Sigmoid colon (tissue), 7 donors: ENCODE data around the gene NIPSNAP2. TPM values are rescaled to one million over a fixed set of nuclear protein-coding genes. Genes with fewer than 3 reads are reported as not detected.

Experiments used
- DNase-seq: peaks from one replicate; pipeline ENCODE4 v3.0.0-alpha.2; 2019
- H3K27ac ChIP-seq, 4 donors: fragments of 200-600 bp; sonication (generic); one replicate each; pipeline ENCODE4 v1.5.1; 2016 to 2019; ENCODE audit warnings: mild to moderate bottlenecking in 1 of 4
- H3K27me3 ChIP-seq, 3 donors: fragments of 200-600 bp; sonication (generic); one replicate each; pipeline ENCODE4 v1.5.1; 2019; ENCODE audit warnings: mild to moderate bottlenecking in 1 of 3
- H3K36me3 ChIP-seq, 4 donors: fragments of 200-600 bp; sonication (generic); one replicate each; pipeline ENCODE4 v1.5.1; 2016 to 2019
- H3K4me1 ChIP-seq, 4 donors: fragments of 200-600 bp; sonication (generic); one replicate each; pipeline ENCODE4 v1.5.1; 2017 to 2019
- H3K4me3 ChIP-seq, 4 donors: fragments of 200-600 bp; sonication (generic); one replicate each; pipeline ENCODE4 v1.5.1; 2017 to 2019; ENCODE audit warnings: mild to moderate bottlenecking in 2 of 4, moderate library complexity in 1 of 4
- H3K9me3 ChIP-seq, 4 donors: fragments of 200-600 bp in 3 of 4; sonication (generic) in 3 of 4; one replicate each; pipeline versions ENCODE4 v1.5.1 to v1.6.1; 2013 to 2019
- CTCF ChIP-seq, 4 experiments: fragments of 450-650 bp in 3 of 4; fragments of 200-600 bp in 1 of 4; IDR thresholded peaks; one replicate each; pipeline ENCODE4 v1.5.1; 2016 to 2019; ENCODE audit warnings: antibody characterized with exemption in 4 of 4, mild to moderate bottlenecking in 3 of 4, moderate library complexity in 2 of 4
- EP300 ChIP-seq, 4 donors: sonication (generic); formaldehyde crosslinking; IDR thresholded peaks; one replicate each; pipeline ENCODE4 v1.6.1; 2017; ENCODE audit warnings: antibody characterized with exemption in 4 of 4
- POLR2A ChIP-seq, 2 donors: fragments of 450-650 bp; IDR thresholded peaks; one replicate each; pipeline ENCODE4 v1.6.1; 2016; ENCODE audit warnings: antibody characterized with exemption in 2 of 2, mild to moderate bottlenecking in 2 of 2, moderate library complexity in 2 of 2
- POLR2AphosphoS5 ChIP-seq, 4 donors: sonication (generic); formaldehyde crosslinking; IDR thresholded peaks; one replicate each; pipeline ENCODE4 v1.6.1; 2017; ENCODE audit warnings: antibody characterized with exemption in 4 of 4
- WGBS, 2 donors: extraction: QIAGEN DNeasy Blood & Tissue Kit; methylation state at CpG; one replicate each; pipeline ENCODE4 v1.1.7; 2013; 5-methylcytosine and 5-hydroxymethylcytosine counted together
- intact Hi-C: fragments of 100-400 bp; cut with DNase I; formaldehyde crosslinking; loops from one replicate; pipeline ENCODE4 v1.15.1; 2023
- polyA plus RNA-seq, 3 donors: library from polyadenylated mRNA; stranded (reverse); fragments of 200-250 nt; gene quantifications; one replicate each; pipeline ENCODE4 v1.2.3, GENCODE V29; 2013
- total RNA-seq, 4 donors: library from RNA; depleted of rRNA; stranded (reverse); fragments of >200 nt; gene quantifications; one replicate each; pipeline ENCODE4 v1.1.0, GENCODE V29; 2016
- donor health status: healthy with polysubstance abuse.
- donor health status: Bipolar disorder and iron deficiency.
- donor health status: healthy.

The NIPSNAP2 gene
- total and polyA plus RNA-seq, 7 donors, result 39.6 to 158 (median 115) TPM

DNA sequence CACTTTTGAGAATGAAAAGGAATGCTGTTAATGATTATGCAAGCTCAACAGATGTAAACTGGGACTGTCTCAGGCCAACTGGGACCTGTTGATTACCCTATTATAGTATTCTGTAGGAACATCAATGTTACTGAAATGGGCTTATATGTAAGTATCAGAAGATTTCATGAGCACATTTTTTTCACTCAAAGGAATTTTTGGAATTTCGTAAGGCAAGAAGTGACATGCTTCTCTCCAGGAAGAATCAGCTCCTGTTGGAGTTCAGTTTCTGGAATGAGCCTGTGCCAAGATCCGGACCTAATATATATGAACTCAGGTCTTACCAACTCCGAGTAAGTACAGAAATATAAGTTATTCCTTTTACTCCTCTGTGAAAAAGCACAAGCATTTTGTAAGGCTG, 19.2 kb downstream of the NIPSNAP2 start:
- intact Hi-C loops, result no loop called here
- Histone ChIP-seq H3K27me3 (no peaks in the 10 kb centered on the region), H3K9me3 (no peaks in the 10 kb centered on the region), H3K4me1 (peaks cover 0 to 3% (median under 1%) of the 10 kb centered on the region in 4 donors), H3K27ac (no peak overlapping the region), H3K36me3 (peaks cover 43 to 100% (median 78%) of the 10 kb centered on the region in 4 donors), H3K4me3 (no peak overlapping the region)
- DNase-seq, result no peak
- TF ChIP-seq CTCF (IDR thresholded peaks at IDR 0.05) (no peak), EP300 (IDR thresholded peaks at IDR 0.05) (no peak), POLR2AphosphoS5 (IDR thresholded peaks at IDR 0.05) (no peak), POLR2A (IDR thresholded peaks at IDR 0.05) (no peak)
- 91 to 94% methylated on average over 3 of the region's 3 CpGs for WGBS, 2 donors

DNA sequence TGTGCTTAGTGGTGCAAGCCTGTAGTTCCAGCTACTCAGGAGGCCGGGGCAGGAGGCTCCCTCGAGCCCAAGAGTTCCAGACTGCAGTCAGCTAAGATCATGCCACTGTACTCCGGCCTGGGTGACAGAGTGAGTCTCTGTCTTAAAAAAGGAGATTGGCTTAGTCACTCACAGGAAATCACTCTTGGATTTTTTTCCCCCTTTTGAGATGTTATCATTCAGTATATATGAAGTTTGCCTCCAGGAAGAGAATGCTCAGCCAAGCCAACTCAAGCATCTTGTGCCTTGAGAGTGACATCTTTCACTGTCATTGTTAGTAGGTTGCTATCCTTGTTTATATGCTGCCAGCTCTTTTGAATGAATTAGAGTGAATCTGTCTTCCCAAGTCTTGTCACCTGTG, 28.0 kb downstream of the NIPSNAP2 start:
- no peak for TF ChIP-seq POLR2AphosphoS5 (IDR thresholded peaks at IDR 0.05)
- TF ChIP-seq POLR2A (IDR thresholded peaks at IDR 0.05), result no peak
- TF ChIP-seq CTCF (IDR thresholded peaks at IDR 0.05), result no peak
- TF ChIP-seq EP300 (IDR thresholded peaks at IDR 0.05), result no peak
- intact Hi-C loops, result no loop called here
- 93 to 97% methylated on average over 3 of the region's 3 CpGs for WGBS, 2 donors
- Histone ChIP-seq H3K27ac (no peak overlapping the region), H3K27me3 (no peaks in the 10 kb centered on the region), H3K9me3 (no peaks in the 10 kb centered on the region), H3K4me3 (no peak overlapping the region), H3K36me3 (peaks cover 12 to 90% (median 41%) of the 10 kb centered on the region in 4 donors), H3K4me1 (no peaks in the 10 kb centered on the region)
- no peak for DNase-seq

- 84 to 90% methylated on average over 8 of the region's 8 CpGs for WGBS, 2 donors
- Histone ChIP-seq H3K36me3 (peaks cover 12 to 88% (median 38%) of the 10 kb centered on the region in 4 donors), H3K4me1 (no peaks in the 10 kb centered on the region), H3K9me3 (no peaks in the 10 kb centered on the region), H3K27ac (no peak overlapping the region), H3K27me3 (no peaks in the 10 kb centered on the region), H3K4me3 (no peak overlapping the region)
- TF ChIP-seq CTCF (IDR thresholded peaks at IDR 0.05), result no peak
- no peak for TF ChIP-seq POLR2A (IDR thresholded peaks at IDR 0.05)
- no peak for TF ChIP-seq POLR2AphosphoS5 (IDR thresholded peaks at IDR 0.05)
- no peak for TF ChIP-seq EP300 (IDR thresholded peaks at IDR 0.05)
- no peak for DNase-seq
- intact Hi-C loops, result no loop called here
These were observed 32.6 kb downstream of the NIPSNAP2 start for GRCh38 chr7:55996856-55997500.

DNA sequence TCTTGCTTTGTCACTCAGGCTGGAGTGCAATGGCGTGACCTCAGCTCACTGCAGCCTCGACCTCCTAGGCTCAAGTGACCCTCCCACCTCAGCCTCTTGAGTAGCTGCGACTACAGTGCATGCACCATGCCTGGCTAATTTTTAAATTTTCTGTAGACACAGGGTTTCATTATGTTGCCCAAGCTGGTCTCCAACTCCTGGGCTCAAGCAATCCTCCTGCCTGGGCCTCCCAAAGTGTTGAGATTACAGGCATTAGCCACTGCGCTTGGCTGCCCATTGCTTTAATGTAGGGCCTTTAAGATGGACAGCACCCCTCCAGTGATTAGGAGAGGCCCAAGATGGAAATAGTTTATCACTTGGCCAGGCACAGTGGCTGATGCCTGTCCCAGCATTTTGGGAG, 39.4 kb downstream of the NIPSNAP2 start:
- WGBS, 2 donors, result 89 to 91% methylated on average over 4 of the region's 4 CpGs
- H3K36me3 ChIP-seq, result peaks cover 0 to 22% (median 2%) of the 10 kb centered on the region in 4 donors
- H3K27me3 ChIP-seq, result no peaks in the 10 kb centered on the region
- DNase-seq, result no peak
- peaks cover 0 to 6% (median 3%) of the 10 kb centered on the region in 4 donors for H3K4me1 ChIP-seq
- H3K9me3 ChIP-seq, result no peaks in the 10 kb centered on the region
- intact Hi-C loops, result no loop called here
- no peak overlapping the region for H3K27ac ChIP-seq
- no peak for TF ChIP-seq EP300 (IDR thresholded peaks at IDR 0.05)
- TF ChIP-seq POLR2A (IDR thresholded peaks at IDR 0.05), result no peak
- no peak for TF ChIP-seq POLR2AphosphoS5 (IDR thresholded peaks at IDR 0.05)
- no peak overlapping the region for H3K4me3 ChIP-seq

- TF ChIP-seq EP300 (IDR thresholded peaks at IDR 0.05), result no peak
- TF ChIP-seq CTCF (IDR thresholded peaks at IDR 0.05), result no peak
- TF ChIP-seq POLR2AphosphoS5 (IDR thresholded peaks at IDR 0.05), result no peak
- no peak for TF ChIP-seq POLR2A (IDR thresholded peaks at IDR 0.05)
- H3K27me3 ChIP-seq, result no peaks in the 10 kb centered on the region
- intact Hi-C loops, result no loop called here
- H3K27ac ChIP-seq, result no peak overlapping the region
- no peak overlapping the region for H3K4me3 ChIP-seq
- peaks cover 0 to 20% (median 13%) of the 10 kb centered on the region in 4 donors for H3K4me1 ChIP-seq
- no peak for DNase-seq
- H3K9me3 ChIP-seq, result no peaks in the 10 kb centered on the region
- WGBS, 2 donors, result 60 to 76% methylated on average over 4 of the region's 4 CpGs
- H3K36me3 ChIP-seq, result no peaks in the 10 kb centered on the region
These were observed 42.8 kb downstream of the NIPSNAP2 start for GRCh38 chr7:56007167-56007652.
